HEK293 (cell line): ENCODE measurements around the gene ARHGEF40.

Experiments
- CTCF ChIA-PET: fragments of 350-600 bp; formaldehyde crosslinking; extraction: SDS; loops from one replicate; lab custom pipeline; 2021; ENCODE audit warnings: antibody characterized with exemption; lab: Yijun Ruan, JAX
- POLR2A ChIA-PET: fragments of 300-600 bp; formaldehyde crosslinking; extraction: SDS; loops from one replicate; lab custom pipeline; 2020; ENCODE audit warnings: antibody characterized with exemption, inconsistent platforms; lab: Yijun Ruan, JAX
- H3K27ac ChIP-seq: fragments of 200-500 bp; sonication (Bioruptor generic); 2 replicates; pipeline ENCODE4 v1.5.1; 2014; ENCODE audit warnings: low read depth, low read length, control low read depth, inconsistent platforms; ENCODE audit errors: extremely low read depth
- H3K36me3 ChIP-seq, 2 experiments: fragments of 200-500 bp in 1 of 2; sonication (Bioruptor generic) in 1 of 2; 1 replicate in 1 of 2; 2 replicates in 1 of 2; pipeline ENCODE4 v1.5.1; 2014 to 2017; ENCODE audit warnings: inconsistent platforms in 2 of 2, low read length in 2 of 2; ENCODE audit not compliant: control insufficient read depth in 2 of 2, insufficient read depth in 1 of 2
- H3K4me1 ChIP-seq: fragments of 200-500 bp; sonication (Bioruptor generic); 2 replicates; pipeline ENCODE4 v1.5.1; 2014; ENCODE audit warnings: mild to moderate bottlenecking, low read length, inconsistent platforms; ENCODE audit not compliant: control insufficient read depth, insufficient read depth
- H3K4me3 ChIP-seq: 2 replicates; pipeline ENCODE4 v1.5.1; 2011; ENCODE audit warnings: low read depth, mild to moderate bottlenecking, control low read depth, low read length, moderate library complexity
- H3K9me3 ChIP-seq: fragments of 200-500 bp; sonication (Bioruptor generic); 2 replicates; pipeline ENCODE4 v1.5.1; 2014; ENCODE audit warnings: low read depth, low read length, inconsistent platforms; ENCODE audit not compliant: control insufficient read depth, insufficient read depth
- BCL11B ChIP-seq: fragments of 450-650 bp; formaldehyde crosslinking; IDR thresholded peaks from 2 replicates; pipeline ENCODE4 v1.5.1; 2016; ENCODE audit warnings: low read depth, missing biosample characterization, missing genetic modification characterization
- INSM2 ChIP-seq: fragments of 450-650 bp; formaldehyde crosslinking; IDR thresholded peaks from 2 replicates; pipeline ENCODE4 v1.5.1; 2016; ENCODE audit warnings: missing biosample characterization, missing genetic modification characterization
- MYNN ChIP-seq: fragments of 450-650 bp; formaldehyde crosslinking; IDR thresholded peaks from 2 replicates; pipeline ENCODE4 v1.5.1; 2016; ENCODE audit warnings: missing biosample characterization, missing genetic modification characterization, borderline replicate concordance
- OSR2 ChIP-seq: fragments of 450-650 bp; formaldehyde crosslinking; IDR thresholded peaks from 2 replicates; pipeline ENCODE4 v1.5.1; 2016; ENCODE audit warnings: missing biosample characterization, missing genetic modification characterization
- PBX3 ChIP-seq: sonication (generic); formaldehyde crosslinking; IDR thresholded peaks from 2 replicates; pipeline ENCODE4 v1.8.1; 2022; ENCODE audit warnings: mild to moderate bottlenecking, moderate library complexity, missing genetic modification reagents
- RBAK ChIP-seq: fragments of 450-650 bp; formaldehyde crosslinking; IDR thresholded peaks from 2 replicates; pipeline ENCODE4 v1.5.1; 2016; ENCODE audit warnings: missing biosample characterization, missing genetic modification characterization
- YY1 ChIP-seq: fragments of 450-650 bp; formaldehyde crosslinking; IDR thresholded peaks from 2 replicates; pipeline ENCODE4 v1.5.1; 2018; ENCODE audit warnings: missing biosample characterization, missing genetic modification characterization
- ZBTB21 ChIP-seq: fragments of 450-650 bp; formaldehyde crosslinking; IDR thresholded peaks from 2 replicates; pipeline ENCODE4 v1.5.1; 2017; ENCODE audit warnings: missing biosample characterization, missing genetic modification characterization
- ZBTB48 ChIP-seq: fragments of 450-650 bp; formaldehyde crosslinking; IDR thresholded peaks from 2 replicates; pipeline ENCODE4 v1.5.1; 2016; ENCODE audit warnings: missing biosample characterization, missing genetic modification characterization
- ZNF292 ChIP-seq: fragments of 450-650 bp; formaldehyde crosslinking; IDR thresholded peaks from 2 replicates; pipeline ENCODE4 v1.5.1; 2016; ENCODE audit warnings: low read depth, missing biosample characterization, missing genetic modification characterization, borderline replicate concordance
- ZNF302 ChIP-seq: fragments of 450-650 bp; formaldehyde crosslinking; IDR thresholded peaks from 2 replicates; pipeline ENCODE4 v1.5.1; 2016; ENCODE audit warnings: missing biosample characterization, missing genetic modification characterization, low read depth
- ZNF449 ChIP-seq: fragments of 450-650 bp; formaldehyde crosslinking; IDR thresholded peaks from 2 replicates; pipeline ENCODE4 v1.5.1; 2017; ENCODE audit warnings: missing biosample characterization, mild to moderate bottlenecking, missing genetic modification characterization, moderate library complexity
- ZNF473 ChIP-seq: fragments of 450-650 bp; formaldehyde crosslinking; IDR thresholded peaks from 2 replicates; pipeline ENCODE4 v1.5.1; 2017; ENCODE audit warnings: missing biosample characterization, missing genetic modification characterization
- ZNF510 ChIP-seq: fragments of 450-650 bp; formaldehyde crosslinking; IDR thresholded peaks from 2 replicates; pipeline ENCODE4 v1.5.1; 2018; ENCODE audit warnings: mild to moderate bottlenecking, missing genetic modification characterization, missing biosample characterization; ENCODE audit not compliant: insufficient replicate concordance
- ZNF518A ChIP-seq: fragments of 450-650 bp; formaldehyde crosslinking; conservative IDR thresholded peaks from 2 replicates; pipeline ENCODE4 v1.5.1; 2016; ENCODE audit warnings: low read depth, missing biosample characterization, missing genetic modification characterization
- ZNF530 ChIP-seq: fragments of 450-650 bp; formaldehyde crosslinking; IDR thresholded peaks from 2 replicates; pipeline ENCODE4 v1.5.1; 2016; ENCODE audit warnings: low read depth, missing biosample characterization, missing genetic modification characterization
- ZNF558 ChIP-seq: fragments of 450-650 bp; formaldehyde crosslinking; IDR thresholded peaks from 2 replicates; pipeline ENCODE4 v1.5.1; 2016; ENCODE audit warnings: missing biosample characterization, missing genetic modification characterization
- ZNF580 ChIP-seq: fragments of 450-650 bp; formaldehyde crosslinking; IDR thresholded peaks from 2 replicates; pipeline ENCODE4 v1.5.1; 2016; ENCODE audit warnings: missing biosample characterization, missing genetic modification characterization
- ZNF654 ChIP-seq: fragments of 450-650 bp; formaldehyde crosslinking; IDR thresholded peaks from 2 replicates; pipeline ENCODE4 v1.5.1; 2016; ENCODE audit warnings: low read depth, missing biosample characterization, missing genetic modification characterization
- TF ChIP-seq, protein P1 (sequence below): fragments of 450-650 bp; formaldehyde crosslinking; IDR thresholded peaks from 2 replicates; pipeline ENCODE4 v1.5.1; 2016; ENCODE audit warnings: missing biosample characterization, missing genetic modification characterization, low read depth

The ARHGEF40 gene

DNA sequence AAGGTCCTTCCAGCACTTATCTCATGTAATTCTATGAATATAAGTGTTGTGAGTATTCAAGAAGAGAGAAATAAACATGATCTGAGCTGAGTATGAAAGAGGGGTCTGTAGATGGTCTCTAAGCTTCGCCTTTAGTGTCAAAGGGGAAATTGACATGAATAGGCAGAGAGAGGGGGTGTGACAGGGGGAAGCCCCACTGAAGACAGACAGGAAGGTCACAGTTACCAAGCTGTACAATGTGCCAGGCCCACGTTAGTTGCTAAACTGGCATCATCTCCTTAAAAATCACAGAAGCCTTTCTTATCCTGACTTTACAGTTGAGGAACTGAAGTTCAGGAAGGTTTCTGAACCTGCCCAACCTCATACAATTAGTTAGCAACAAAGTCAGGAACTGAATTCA, 7.6 kb downstream of the ARHGEF40 start (continued):
- no peak for TF ChIP-seq ZNF580 (tag by site-specific recombination)
- no peak for TF ChIP-seq INSM2 (tag by site-specific recombination)
- TF ChIP-seq ZNF530 (tag by site-specific recombination): no peak
- TF ChIP-seq PBX3 (CRISPR knock-in tag): no peak
- TF ChIP-seq BCL11B (tag by site-specific recombination): no peak
- no peak for TF ChIP-seq ZNF654 (tag by site-specific recombination)
- TF ChIP-seq MYNN (tag by site-specific recombination): no peak
- no peak for TF ChIP-seq ZBTB48 (tag by site-specific recombination)
- TF ChIP-seq ZNF449 (tag by site-specific recombination): no peak
- TF ChIP-seq, all 188 proteins: peak for 0

- CTCF ChIA-PET: interaction anchor here (0.6 to 3.0 kb wide), 4 partner anchors 14 to 142 kb away, joined by 4 to 16 read pairs (median 5); no protein-coding TSS in a partner anchor
- no peak overlapping the region for H3K4me3 ChIP-seq
- no peak overlapping the region for H3K27ac ChIP-seq
- TF ChIP-seq ZNF292: no peak
- H3K9me3 ChIP-seq: no peaks in the 10 kb centered on the region
- POLR2A ChIA-PET: no interaction called here
- H3K36me3 ChIP-seq: peaks cover 0 to 94% of the 10 kb centered on the region in 2 experiments; a peak in 1 of 3 replicates
- H3K4me1 ChIP-seq: no peaks in the 10 kb centered on the region
Observed at GRCh38 chr14:21078287-21078686, 8.2 kb downstream of the ARHGEF40 start.

GRCh38 chr14:21078726-21079125, 8.6 kb downstream of the ARHGEF40 start:
- POLR2A ChIA-PET: no interaction called here
- CTCF ChIA-PET: interaction anchor here (0.6 to 3.0 kb wide), 4 partner anchors 13 to 142 kb away, joined by 4 to 16 read pairs (median 5); no protein-coding TSS in a partner anchor
- H3K9me3 ChIP-seq: no peaks in the 10 kb centered on the region
- H3K27ac ChIP-seq: no peak overlapping the region
- peaks cover 0 to 90% of the 10 kb centered on the region in 2 experiments; a peak in 1 of 3 replicates for H3K36me3 ChIP-seq
- no peaks in the 10 kb centered on the region for H3K4me1 ChIP-seq
- H3K4me3 ChIP-seq: no peak overlapping the region
- TF ChIP-seq ZNF518A (tag by site-specific recombination): no peak
- TF ChIP-seq ZNF449 (tag by site-specific recombination): no peak
- TF ChIP-seq, protein P1, sequence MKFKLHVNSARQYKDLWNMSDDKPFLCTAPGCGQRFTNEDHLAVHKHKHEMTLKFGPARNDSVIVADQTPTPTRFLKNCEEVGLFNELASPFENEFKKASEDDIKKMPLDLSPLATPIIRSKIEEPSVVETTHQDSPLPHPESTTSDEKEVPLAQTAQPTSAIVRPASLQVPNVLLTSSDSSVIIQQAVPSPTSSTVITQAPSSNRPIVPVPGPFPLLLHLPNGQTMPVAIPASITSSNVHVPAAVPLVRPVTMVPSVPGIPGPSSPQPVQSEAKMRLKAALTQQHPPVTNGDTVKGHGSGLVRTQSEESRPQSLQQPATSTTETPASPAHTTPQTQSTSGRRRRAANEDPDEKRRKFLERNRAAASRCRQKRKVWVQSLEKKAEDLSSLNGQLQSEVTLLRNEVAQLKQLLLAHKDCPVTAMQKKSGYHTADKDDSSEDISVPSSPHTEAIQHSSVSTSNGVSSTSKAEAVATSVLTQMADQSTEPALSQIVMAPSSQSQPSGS: no peak
- TF ChIP-seq ZNF473: no peak
- TF ChIP-seq ZNF510 (tag by site-specific recombination): no peak
- no peak for TF ChIP-seq RBAK (tag by site-specific recombination)
- TF ChIP-seq YY1 (tag by site-specific recombination): no peak
- TF ChIP-seq ZBTB21: no peak
- no peak for TF ChIP-seq ZNF302 (tag by site-specific recombination)
- TF ChIP-seq ZNF530 (tag by site-specific recombination): no peak
- TF ChIP-seq ZNF558 (tag by site-specific recombination): no peak
- TF ChIP-seq OSR2 (tag by site-specific recombination): no peak
